NOMO-1 treated with DMSO at 0.1 percent for 48 hours (cell line): ENCODE results near the gene VSIG10L.

ENCODE experiments used
- DNase-seq: peaks from one replicate; lab custom pipeline; 2025; ENCODE audit not compliant: unreplicated experiment; lab: John Stamatoyannopoulos, UW

The VSIG10L gene

DNA sequence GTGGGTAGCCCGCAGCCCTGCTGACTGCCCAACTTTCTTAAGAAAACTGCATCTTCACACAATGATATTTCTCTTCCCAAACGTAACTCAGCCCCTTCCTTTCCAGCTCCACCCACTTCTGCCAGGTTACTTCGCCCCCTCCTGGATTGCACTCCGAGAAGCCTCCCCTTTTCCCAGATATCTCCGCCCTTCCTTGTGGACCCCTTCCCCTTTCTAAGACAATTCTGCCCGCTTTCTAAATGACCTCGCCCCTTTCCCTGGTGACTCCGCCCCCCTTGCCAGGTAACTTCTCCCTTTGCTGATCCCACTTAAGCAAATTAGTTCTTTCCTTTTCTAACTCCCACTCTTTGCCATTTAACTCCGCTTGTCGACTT is 2.6 kb downstream of the VSIG10L start:
- no peak for DNase-seq

DNA sequence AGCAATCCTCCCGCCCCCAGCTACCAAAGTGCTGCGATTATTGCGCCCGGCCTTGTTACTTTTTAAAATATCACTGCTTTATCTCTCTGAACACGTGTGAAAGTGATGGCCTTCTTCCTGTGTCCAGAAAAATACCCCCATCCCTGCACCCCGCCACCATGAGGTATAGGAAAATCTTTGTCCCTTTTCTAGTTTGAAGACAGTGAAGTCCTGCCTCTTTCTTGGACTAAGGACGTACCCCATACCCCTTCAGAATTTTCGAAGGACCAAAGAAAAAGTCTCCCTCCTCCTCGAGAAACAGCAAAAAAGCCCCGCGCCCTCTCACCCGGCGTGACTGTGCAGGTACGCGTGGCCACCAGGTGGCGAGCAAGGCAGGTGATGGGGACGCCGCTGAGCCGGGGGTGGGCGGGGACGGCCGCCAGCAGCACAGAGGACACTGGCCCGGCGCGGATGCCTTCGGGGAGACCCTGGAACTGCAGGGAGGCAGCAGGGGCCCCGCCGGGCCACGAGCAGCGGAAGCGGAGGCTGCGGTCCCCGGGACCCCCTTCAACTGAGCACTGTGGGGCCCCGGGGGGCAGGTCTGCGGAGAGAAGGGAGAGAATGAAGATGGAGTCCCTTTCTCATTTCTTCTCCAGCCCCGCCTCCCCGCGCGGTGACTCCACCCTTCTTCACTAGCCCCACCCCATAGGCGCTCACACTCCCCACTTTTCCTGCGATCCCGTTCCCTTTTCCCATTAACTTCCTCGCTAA is 3.2 kb downstream of the VSIG10L start:
- peak; percentile 71 for DNase-seq

DNA sequence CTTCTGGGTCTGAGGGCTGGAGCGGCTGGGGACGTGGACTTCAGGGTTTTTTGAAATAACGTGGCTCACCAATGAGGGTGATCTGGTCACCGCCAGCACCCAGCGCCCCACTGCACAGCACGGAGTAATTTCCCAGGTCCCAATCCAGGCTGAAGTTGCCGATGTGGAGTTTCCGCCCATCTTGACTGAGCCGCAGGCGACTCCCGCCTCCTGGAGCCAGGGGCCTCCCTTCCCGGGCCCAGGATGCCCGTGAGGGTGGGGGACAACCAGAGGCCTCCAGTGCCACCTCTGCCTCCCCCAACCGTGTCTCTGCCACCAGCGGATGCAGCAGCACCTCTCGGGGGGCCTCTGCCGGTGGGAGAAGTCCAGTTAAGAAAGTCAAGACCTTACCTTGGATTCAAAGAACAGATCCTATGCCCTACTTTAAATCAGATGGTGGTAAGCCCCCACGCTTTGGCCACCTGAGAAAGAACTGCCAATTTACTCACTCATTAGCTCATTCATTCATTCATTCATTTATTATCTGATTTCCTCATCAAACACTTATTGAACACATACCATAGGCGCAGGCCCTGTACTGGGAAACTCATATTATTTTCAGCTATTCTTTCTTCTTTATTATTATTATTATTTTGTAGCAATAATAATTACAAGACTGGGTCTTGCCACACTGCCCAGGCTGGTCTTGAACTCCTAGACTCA is 3.9 kb downstream of the VSIG10L start:
- DNase-seq: no peak

DNA sequence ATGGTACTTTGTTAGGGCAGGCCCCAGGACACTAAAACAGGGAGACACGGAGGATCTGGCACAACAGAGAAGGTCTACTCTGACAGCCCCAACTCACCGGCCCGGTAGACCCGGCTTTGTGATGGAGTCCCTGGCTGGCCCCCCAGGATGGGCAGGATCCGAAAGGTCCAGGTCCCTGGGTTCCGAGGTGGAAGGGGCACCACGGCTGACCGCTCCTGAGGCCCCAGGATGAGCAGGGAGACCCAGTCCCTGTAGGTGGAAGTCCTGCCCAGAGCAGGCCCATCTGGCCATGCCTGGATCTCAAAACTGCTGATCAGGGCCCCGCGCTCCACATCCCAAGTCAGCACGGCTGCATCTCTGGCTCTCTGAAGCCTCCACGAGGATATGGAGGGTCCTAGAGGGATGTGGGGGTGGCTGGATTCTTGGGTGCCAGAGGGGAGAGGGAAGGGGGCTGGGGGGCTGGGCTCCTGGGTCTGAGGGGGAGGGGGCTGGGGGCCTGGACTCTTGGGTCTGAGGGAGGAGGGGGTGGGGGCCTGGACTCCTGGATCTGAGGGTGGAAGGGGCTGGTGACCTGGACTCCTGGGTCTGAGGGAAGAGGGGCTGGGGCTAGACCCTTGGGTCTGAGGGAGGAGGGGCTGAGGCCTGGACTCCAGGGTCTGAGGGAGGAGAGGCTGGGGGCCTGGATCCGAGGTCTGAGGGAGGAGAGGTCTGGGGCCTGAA is 4.6 kb downstream of the VSIG10L start:
- no peak for DNase-seq

DNA sequence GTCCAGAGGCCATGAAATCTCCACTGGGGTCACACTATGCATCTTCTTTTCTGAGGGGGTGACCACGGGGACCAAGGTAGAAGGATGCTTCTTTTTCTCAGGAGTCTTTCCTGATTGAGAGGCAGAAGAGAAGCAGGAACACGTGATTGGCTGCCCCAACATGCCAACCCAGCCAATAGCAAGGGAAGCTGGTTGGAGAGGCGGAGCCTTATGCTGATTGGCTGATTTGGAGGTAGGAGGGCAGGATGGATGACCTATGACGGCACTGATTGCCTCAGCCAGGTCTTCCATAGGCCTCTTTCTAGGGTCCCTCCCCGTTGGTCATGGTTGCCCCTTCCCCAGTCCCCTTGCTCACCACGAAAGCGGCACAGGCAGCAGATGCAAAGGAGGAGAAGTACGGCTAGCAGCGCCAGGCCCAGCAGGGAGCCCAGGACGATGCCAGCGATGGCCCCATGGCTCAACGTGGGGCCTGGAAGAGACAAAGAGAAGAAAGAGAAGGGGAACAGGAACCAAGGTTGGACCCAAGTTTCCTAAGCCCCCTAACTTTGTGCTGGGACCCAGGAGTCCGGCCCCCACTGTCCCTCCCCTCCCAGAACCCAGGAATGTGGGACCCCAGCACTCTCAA is 8.0 kb downstream of the VSIG10L start:
- no peak for DNase-seq

DNA sequence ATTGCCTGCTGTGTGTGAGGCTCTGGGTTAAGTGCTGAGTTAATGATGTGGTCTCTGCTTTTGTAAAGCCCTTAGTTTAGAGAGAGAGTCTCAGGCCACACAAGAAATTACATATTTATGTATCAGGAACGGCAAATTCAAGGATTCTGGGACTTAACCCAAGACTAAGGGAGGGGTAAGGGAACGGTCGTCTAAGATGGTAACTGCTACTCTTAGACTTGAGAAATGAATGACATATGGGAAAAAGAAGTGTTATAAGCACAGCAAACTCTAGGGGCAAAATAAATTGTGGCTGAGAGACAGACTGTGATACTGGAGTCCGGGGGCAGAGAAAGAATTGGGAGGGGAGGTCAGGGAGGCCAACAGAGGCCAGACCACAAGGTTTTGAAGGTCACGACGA is 10.2 kb downstream of the VSIG10L start:
- no peak for DNase-seq

DNA sequence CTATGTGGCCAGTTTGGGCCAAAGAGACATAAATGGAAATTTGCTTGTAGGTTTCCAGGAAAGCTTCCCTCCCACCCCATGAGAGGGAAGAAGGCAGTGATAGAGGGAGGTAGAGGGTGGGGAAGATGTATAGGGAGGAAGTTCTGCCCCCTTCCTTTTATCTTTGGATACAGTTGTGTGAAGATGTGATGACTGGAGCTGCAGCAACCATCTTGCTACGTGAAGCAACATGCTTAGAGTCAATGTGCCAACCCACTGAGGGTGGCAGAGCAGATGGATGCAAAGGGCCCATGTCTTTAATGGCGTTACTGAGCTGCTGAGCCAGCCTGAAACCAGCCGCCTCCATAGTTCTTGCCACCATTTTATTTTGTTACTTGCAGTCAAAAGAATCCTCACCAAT is 10.7 kb downstream of the VSIG10L start:
- DNase-seq: no peak

DNA sequence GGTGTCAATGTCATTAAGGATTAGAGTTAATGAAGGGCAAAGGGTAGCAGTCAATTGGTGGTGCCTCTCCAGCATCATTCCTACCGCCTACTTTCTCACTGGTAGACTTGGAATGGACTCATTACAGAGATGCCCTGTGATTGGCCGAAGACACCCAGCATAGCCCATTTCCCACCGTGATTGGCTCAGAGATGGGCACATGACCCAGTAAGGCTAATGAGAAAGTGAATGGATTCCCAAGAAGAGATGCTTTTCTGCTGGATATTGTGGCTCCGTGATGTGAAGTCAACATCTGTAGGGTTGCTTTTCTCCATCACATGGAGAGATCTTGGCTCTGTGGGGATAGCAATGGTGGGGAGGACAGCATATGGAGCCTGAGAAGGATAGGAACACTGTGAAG is 11.6 kb downstream of the VSIG10L start:
- no peak for DNase-seq

DNA sequence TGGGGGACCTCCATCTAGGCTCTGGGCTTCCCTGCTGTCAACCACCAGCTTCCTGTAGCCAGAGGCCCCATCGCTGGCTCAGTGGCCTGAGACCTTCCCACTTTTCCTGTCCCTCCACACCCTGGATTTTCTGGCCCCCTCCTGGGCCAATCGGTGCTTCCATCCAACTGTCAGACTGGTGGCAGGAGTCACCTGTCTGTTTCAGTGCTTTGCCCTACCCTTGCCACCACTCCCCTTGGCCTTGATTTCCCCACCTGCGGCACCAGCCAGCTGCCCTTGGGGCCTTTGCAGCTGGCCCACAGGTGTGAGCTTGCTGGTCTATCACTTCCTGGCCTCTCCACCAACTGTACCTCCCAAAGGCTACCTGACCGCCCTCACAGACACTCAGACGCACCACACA is 12.5 kb downstream of the VSIG10L start:
- no peak for DNase-seq

DNA sequence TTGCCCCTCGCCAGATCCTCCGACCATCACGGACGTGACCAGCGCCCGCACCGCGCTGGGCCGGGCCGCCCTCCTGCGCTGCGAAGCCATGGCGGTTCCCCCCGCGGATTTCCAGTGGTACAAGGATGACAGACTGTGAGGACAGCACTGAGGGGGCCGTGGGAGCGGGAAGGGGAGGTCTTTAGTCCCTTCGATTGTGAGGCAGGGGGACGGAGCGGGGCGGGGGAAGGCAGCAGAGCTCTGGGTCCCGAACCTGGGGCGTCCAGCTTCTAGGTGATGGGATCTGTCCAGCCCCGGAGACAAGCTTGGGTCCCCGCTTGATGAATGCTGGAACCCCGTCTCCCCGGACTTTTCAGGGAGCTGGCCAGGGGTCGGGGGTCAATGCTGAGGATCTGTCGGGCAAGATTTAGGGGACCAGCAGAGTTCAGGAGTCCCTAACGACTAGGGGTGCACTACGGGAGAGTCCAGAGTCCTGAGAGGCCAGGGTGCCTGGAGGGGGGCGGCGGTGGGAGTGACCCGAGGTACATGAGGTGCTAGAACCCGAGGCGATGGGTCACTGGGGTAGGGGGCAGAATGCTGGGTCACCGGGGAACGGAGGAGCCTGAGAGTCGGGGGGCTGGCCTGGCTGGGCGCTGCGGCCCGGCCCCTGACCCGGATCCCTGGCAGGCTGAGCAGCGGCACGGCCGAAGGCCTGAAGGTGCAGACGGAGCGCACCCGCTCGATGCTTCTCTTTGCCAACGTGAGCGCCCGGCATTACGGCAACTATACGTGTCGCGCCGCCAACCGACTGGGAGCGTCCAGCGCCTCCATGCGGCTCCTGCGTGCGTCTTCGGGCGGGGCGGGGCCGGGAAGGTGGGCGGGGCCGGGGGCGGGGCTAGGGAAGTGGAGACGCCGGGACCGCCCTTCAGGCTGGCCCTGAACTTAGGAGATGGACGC is 14.6 kb downstream of the VSIG10L start:
- peak; percentile 80 for DNase-seq

DNA sequence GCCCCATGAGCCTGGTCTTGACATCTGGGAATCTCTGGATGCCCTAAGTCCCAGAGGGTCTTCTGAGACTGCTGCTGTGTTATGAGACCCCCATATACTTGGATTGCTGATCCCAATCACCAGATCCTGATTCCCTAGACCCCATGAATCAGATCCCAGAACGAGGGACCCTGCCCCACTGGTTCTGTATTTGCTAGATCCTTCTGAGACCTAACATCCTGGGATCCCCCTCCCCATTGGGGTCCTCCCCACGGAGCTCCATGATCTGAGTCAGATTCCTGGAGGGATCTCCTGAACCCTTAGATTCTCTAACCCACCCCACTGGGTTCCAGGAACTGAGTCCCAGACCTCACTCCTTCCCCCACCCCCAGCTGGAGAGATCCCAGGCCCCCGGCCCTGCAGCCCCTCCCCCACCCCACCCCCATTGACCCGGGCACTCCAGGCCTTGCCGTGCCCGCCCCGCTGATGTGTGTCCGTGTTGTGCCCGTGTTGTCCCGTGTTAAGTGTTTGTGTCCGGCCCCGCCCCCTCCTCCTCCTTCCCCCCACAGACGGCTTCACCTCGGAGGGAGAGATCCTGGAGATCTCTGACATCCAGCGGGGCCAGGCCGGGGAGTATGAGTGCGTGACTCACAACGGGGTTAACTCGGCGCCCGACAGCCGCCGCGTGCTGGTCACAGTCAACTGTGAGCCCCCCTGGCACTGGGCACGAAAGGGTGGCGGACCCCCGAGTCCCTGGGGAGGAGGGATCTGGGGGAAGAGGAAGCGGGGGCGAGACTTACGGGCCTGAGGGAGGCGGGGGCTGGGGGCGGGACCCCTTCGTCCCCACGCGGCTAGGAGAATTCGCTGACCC is 15.5 kb downstream of the VSIG10L start:
- DNase-seq: no peak

DNA sequence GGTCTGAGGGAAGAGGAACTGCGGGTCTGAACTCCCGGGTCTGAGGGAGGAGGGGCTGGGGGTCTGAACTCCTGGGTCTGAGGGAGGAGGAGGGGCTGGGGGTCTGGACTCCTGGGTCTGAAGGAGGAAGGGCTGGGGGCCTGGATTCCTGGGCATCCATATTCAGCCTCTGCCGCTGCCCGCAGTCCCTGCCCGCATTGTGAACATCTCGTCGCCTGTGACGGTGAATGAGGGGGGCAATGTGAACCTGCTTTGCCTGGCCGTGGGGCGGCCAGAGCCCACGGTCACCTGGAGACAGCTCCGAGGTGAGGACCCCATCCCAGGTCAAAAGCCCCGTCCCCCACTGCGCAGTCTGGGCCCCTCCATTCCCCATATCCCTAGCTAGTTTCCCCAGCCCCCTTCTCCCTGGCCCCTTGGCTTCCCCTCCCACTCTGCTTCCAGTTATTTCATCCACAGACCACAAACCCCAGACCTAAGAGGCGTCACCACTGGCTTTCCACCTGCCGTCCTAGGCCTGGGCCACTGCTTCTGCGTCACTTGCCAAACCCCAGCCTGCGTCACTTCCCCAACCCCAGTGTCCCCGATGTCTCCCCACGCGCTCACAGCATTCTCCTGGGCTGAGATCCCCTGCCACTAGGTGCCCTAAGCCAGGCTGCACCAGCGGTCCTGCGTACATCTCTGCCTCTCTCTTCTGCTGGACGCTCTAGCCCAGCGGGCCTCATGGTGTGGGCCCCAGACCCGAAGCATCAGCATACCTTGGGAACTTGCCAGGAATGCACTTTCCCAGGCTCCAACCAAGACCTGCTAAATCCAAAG is 16.6 kb downstream of the VSIG10L start:
- DNase-seq: no peak

DNA sequence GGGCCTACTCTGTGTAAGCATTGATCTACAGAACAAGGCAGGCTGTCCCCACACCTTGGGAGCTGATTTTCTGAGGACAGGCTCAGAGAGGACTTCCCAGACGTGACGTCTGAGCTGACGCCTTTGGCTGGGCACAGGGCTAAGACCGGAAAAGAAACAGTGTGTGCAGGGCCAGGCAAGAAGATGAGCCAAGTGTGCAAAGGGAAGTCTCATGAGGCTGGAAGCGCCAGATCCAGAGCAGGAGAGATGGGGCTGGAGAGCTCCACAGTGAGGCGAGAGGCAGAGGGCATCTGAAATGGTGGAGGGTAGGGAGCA is 17.8 kb downstream of the VSIG10L start:
- DNase-seq: no peak

DNA sequence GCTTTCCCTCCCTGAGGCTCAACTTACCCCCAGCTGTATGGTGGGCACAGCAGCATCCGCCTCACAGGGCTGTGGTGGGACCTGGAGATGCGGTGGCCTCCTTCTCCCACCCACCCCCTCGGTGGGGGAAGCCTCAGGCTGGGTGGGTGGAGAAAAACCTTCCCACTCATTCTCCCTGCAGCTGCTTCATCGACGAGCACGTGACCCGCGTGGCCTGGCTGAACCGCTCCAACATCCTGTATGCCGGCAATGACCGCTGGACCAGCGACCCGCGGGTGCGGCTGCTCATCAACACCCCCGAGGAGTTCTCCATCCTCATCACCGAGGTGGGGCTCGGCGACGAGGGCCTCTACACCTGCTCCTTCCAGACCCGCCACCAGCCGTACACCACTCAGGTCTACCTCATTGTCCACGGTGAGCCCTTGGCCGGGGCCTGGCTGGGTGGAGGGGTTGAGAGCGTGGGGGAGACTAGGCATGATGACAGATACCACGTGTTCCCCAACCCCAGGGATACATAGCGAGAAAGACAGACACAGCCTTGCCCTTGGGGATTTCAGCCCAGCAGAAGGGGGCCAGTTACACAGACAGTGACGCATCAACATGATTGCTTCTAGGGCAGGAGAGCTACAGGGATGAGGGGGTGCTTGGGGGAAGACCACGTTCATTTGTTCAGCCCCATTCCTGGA is 18.3 kb downstream of the VSIG10L start:
- no peak for DNase-seq

DNA sequence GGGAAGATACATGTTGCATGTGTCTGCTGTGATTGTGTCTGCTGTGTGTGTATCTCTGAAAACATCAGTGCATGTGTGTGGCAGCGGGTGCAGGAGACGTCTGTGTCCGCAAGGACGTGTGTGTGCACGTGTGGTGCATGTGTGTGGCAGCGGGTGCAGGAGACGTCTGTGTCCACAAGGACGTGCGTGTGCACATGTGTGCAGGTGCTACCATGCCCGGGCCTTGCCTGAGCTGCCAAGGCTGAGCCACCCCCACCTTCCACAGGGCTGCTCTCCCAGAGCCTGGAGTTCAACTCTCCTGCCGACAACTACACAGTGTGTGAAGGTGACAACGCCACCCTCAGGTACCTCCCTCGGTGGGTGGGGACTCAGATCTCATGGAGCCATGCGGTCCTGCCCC is 20.1 kb downstream of the VSIG10L start:
- no peak for DNase-seq

DNA sequence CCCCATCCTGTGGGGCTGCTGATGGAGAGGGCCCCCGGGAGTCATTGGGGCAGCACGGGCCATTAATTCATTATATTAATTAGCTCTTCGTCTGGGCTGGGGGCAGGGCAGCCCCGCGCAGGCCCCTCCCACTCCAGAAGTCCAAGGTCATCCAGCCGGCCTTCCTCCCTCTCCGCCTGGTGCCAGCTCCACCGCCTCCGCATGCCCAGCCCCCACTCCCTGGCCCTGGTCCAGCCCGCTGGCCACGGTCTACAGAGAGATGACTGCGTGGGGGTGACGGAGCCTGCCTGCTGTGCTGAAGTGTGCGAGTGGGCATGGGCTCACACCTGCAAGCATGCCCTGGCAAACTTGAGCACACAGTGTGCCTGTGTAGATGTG is 21.7 kb downstream of the VSIG10L start:
- DNase-seq: no peak

DNA sequence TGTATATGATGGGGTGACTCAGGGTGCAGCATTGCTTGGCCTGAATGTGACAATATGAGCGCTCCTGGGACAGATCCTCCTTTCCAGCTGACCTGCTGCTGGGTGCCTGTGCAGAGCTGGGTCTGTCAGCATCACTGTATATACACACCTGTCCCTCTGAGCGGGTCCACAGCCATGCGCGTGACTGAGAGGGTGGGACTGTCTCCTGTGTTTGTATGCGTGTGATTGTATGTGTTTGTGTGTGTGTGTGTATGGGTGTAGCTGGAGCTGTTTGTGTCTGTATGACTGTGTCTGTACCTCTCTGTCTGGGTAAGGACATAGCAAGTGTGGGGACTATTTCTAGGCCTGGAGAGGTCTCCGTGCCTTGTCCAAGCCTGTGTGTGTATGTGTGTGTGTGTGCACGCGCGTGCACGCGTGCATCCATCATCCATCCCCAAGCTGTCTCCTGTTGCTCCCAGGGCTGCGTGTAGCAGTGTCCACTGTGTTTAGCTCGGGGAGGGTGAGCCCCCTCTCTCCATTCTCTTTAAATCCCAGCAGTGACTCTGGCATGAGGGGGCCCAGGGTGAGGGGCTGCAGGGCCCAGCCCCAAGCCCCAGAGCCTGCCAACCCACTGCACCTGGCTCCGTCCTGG is 22.2 kb downstream of the VSIG10L start:
- no peak for DNase-seq
